Measurements from ENCODE around the gene SCN9A. TPM values are rescaled to one million over a fixed set of nuclear protein-coding genes. Genes with fewer than 3 reads are reported as not detected.
"Not testable (repeated sequence)": the region's sequence is repeated elsewhere in the genome, so short reads cannot be mapped to it uniquely, and the experiment has no call there.

Gene SCN9A
- total RNA-seq, 1 donor from 2014 or later = 1.8 TPM

DNA sequence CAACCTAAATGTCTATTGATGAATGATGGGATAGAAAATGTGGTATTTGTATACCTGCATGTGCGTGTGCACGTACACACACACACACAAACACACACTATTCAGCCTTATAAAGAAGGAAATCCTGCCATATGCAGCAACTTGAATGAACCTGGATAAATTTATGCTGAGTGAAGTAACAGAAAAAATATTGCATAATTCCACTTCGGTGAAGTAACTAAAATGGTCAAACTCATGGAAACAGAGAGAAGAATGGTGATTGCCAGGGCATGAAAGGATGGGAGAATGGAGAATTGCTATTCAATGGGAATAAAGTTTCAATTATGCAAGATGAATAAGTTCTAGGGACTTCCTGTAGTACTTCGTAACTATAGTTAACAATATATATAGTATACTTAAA, 152.4 kb downstream of the SCN9A start:
- intact Hi-C loops (cut with DNase I) = no loop called here
- no peak for ATAC-seq

DNA sequence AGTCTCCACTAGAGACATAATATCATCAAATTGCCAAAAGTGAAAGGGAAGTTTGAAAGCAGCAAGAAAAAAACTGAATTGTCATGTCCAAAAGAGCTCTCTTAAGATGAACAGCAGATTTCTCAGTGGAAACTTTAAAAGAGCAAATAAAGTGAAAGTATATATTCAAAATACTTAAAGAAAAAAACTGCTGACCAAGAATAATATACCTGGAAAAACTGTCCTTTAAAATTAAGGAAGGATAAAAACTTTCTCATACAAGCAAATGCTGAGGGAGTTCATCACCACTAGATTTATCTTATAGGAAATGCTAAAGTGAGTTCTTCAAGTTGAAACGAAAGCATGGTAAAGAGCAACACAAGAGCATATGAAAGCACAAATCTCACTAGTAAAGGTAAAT, 164.7 kb downstream of the SCN9A start:
- DNase-seq (ENCODE audit: missing footprints) = no peak
- intact Hi-C loops (cut with DNase I) = no loop called here
- ATAC-seq = no peak

More for the DNA sequence above, 152.4 kb downstream of the SCN9A start:
- DNase-seq (ENCODE audit: missing footprints) = no peak

DNA sequence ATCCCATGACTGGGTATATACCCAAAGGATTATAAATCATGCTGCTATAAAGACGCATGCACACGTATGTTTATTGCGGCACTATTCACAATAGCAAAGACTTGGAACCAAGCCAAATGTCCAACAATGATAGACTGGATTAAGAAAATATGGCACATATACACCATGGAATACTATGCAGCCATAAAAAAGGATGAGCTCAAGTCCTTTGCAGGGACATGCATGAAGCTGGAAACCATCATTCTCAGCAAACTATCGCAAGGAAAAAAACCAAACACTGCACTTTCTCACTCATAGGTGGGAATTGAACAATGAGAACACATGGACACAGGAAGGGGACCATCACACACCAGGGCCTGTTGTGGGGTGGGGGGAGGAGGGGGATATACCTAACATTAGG, 165.8 kb downstream of the SCN9A start:
- intact Hi-C loops (cut with DNase I); DNase-seq (ENCODE audit: missing footprints); ATAC-seq: not testable (repeated sequence)

GRCh38 chr2:166209367-166209766, 166.4 kb downstream of the SCN9A start:
- intact Hi-C loops (cut with DNase I); ATAC-seq; DNase-seq (ENCODE audit: missing footprints): not testable (repeated sequence)

- DNase-seq (ENCODE audit: missing footprints); intact Hi-C loops (cut with DNase I); ATAC-seq: not testable (repeated sequence)
Observed at GRCh38 chr2:166206153-166206552, 169.6 kb downstream of the SCN9A start.

- no peak for DNase-seq (ENCODE audit: missing footprints)
- ATAC-seq = no peak
- intact Hi-C loops (cut with DNase I) = no loop called here
Observed at GRCh38 chr2:166202778-166203177, 173.0 kb downstream of the SCN9A start.

DNA sequence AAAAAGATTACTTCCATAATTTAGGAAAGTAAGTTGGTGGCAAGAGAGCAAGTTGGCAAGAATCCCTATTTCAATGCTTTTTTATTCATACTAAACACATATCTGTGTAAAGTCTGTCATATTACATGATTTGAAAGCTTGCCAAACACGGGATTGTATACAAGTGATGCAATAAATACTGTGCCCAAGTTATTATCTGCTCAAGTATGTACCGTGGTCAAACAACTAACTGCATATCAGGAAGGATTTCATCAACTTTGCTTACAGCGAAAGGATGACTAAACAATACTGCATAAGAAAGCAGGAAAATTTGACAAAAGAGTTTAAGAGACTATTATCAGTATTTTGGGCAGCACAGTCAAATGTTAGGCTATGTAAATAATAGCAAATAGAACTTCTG, 178.3 kb downstream of the SCN9A start:
- ATAC-seq (no peak), DNase-seq (ENCODE audit: missing footprints) (no peak)
- intact Hi-C loops (cut with DNase I) = no loop called here

DNA sequence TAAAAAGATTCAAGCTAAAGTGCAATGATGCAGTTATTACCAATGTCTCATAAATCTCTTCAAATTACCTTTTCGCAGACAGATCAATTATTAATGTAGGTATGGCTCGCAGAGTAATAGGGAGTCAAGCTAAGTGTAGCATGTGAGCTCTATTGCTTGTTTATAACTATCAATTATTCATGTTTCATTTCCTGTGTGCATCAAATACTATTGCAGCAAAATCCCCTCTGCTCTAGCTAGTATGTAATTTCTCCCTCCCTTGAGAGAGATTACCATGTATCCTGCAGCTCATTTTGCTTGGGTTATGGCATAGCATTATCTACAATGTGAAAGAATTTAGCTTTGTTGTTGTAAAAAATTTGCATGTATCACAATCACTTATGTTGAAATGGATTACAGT, 182.3 kb downstream of the SCN9A start:
- DNase-seq (ENCODE audit: missing footprints) (no peak), ATAC-seq (no peak)
- intact Hi-C loops (cut with DNase I) = no loop called here

DNA sequence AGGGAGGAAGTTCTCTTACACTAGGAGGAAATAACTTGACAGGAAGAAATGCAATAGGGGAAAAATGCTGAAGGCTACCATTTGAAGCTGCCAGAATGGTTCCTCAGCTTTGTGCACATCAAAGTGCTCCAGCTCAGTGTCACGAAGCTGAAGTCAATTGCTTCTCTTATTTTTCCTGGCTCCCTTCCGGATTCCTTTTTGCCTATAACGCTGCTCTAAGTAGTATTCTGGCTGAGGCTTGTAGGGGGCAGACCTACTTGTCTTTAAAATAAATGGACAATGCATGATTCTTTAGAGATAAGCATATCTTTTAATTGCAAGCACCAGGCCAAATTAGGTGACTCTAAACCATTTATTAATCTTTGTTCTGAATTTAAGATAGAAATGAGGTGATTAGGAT, 187.7 kb downstream of the SCN9A start:
- DNase-seq (ENCODE audit: missing footprints) = no peak
- intact Hi-C loops (cut with DNase I) = no loop called here
- no peak for ATAC-seq

- ATAC-seq (no peak), DNase-seq (ENCODE audit: missing footprints) (no peak)
- intact Hi-C loops (cut with DNase I) = loop anchor here (5.0 kb wide), 2 partner anchors 127 to 232 kb away; partner anchors contain the start of gene TTC21B
Observed at GRCh38 chr2:166184789-166185188, 191.0 kb downstream of the SCN9A start.

- DNase-seq (ENCODE audit: missing footprints) (no peak), ATAC-seq (no peak)
- intact Hi-C loops (cut with DNase I) = loop anchor here (5.0 kb wide), 2 partner anchors 124 to 229 kb away; partner anchors contain the start of gene TTC21B
Observed at GRCh38 chr2:166181813-166182154, 194.0 kb downstream of the SCN9A start.

GRCh38 chr2:166180951-166181812, 194.6 kb downstream of the SCN9A start:
- intact Hi-C loops (cut with DNase I) = loop anchor here (5.0 kb wide), 2 partner anchors 124 to 229 kb away; partner anchors contain the start of gene TTC21B
- peak; percentile 68 for DNase-seq (ENCODE audit: missing footprints)
- ATAC-seq = no peak

DNA sequence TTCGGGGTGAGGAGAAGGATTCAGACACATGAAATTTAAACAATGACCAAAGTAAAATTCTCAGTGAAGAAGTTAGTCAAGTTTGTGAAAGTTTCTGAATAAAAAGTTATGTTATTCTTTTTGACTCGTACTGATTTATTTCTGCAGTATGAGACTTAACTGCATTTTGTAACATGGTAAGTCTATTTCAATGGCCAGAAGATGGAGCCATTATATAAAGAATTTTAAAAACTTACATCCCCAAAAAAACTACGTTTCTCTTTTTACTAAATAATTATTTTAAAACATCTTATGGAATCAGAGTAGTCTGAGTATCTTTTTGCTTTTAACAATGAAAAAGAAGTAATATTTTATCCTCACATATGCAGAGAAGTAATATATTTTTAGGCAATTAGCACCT, 196.5 kb downstream of the SCN9A start:
- ATAC-seq = no peak
- intact Hi-C loops (cut with DNase I) = no loop called here

DNA sequence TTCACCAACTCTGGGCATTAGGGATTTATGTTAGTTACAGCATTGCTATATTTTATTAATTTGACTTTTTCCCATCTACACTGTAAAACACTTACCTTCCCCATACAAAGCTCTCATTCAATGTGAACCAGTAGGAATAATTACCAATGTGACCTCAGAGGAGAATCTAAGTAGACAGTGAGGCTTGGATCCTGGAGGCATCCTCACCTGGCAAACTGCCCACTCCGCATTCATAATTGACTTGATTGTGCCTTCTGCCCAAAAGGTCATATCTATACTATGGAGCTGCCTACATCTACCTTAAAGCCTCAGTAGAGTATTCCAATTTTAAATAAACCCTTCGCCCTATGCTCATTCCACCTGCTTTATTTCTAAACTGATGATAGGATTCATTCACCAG, 202.5 kb downstream of the SCN9A start:
- intact Hi-C loops (cut with DNase I) = no loop called here
- DNase-seq (ENCODE audit: missing footprints) (no peak), ATAC-seq (no peak)

More for the DNA sequence above, 196.5 kb downstream of the SCN9A start:
- no peak for DNase-seq (ENCODE audit: missing footprints)

DNA sequence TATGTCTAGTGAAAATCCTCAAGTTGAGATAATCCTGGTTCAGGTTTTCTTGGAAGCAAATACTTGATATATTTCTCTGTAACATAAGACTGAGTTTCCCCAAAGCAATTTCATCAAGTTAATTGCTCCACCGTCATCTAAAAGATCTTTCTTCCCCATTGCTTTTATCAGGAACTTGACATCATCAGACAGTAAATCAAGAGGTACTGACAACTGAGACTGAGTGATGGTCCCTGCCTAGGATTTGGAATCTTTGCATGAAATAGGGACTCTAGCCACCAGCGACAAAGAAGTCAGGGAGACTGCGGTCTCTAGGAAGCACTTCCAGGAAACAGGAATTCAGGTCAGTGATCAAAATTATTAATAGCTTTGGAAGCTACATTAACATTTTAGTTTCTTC, 204.5 kb downstream of the SCN9A start:
- intact Hi-C loops (cut with DNase I) = no loop called here
- DNase-seq (ENCODE audit: missing footprints) (no peak), ATAC-seq (no peak)

DNA sequence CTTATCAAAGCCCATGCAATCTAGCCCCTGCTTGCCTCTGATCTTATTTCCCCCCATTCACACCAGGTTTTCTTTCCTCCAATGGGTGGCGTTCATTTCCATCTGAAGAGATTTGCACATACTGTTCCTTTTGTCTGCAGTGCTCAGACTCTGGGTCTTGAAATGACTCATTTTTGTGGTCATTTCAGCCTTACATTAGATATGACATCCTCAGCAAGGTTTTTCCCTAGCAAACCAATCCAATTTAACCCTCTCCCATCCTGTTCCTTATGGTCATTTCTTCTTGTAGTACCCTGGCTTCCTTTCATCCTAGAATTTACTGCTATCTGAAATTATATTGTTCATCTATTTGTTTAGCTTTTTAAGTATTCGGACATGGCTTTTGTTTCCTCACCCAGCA, 205.4 kb downstream of the SCN9A start:
- ATAC-seq = no peak
- DNase-seq (ENCODE audit: missing footprints) = no peak
- intact Hi-C loops (cut with DNase I) = no loop called here

DNA sequence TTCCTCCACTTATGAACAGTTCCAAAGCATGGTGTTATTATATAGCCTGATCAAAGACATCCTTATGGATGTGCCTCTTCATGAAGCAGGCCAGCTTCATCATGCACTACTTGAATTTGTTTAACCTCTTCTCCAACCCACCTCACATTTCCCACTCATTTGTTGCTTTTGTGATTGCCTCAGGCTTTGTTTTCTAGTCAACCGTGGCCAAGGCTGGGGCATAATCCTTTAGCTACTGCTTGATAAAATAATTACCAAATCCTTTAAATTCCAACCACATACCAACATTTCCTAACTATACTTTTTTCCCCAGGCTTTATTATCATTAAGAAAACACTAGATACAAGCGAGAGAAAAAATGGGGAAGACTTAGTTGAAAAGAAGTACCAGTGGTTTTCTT, 208.3 kb downstream of the SCN9A start:
- ATAC-seq (no peak), DNase-seq (ENCODE audit: missing footprints) (no peak)
- intact Hi-C loops (cut with DNase I) = no loop called here

DNA sequence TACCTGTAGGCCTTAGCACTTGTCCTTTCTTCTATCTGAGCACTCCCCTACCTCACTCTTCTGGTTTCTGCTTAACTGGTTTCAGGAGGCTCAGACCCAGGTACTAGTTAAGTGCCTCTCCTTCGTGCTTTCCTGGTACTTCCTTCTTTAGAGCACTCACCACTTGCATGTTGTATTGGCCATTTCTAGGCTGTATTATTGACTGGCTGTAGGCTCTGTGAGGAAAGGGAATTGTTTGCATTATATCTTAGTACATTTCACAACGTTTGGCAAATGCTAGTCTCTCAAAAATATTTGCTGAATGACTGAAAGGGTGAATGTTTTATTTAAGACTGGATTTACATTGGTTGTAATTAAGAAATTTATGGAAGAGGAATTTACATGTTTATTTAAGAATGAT, 212.0 kb downstream of the SCN9A start:
- intact Hi-C loops (cut with DNase I) = no loop called here
- ATAC-seq = no peak
- DNase-seq (ENCODE audit: missing footprints) = no peak

DNA sequence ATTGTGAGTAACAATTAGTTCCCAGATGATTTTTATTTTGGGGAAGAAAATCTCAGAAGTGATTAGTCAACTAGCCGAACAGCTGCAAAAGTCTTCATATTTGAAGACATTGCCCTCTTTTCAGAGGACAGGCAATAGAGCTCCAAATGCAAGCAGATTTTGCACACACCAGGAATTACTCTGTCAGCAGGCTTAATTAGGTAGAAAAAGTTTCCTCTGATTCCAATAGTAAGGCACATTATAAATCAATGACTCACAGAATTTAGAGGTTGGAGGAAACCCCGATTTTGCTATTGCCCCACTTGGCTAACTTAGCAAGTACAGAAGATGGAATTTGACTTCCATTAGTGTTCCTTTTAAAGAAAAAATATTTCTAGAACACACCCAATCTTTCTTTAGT, 217.2 kb downstream of the SCN9A start:
- ATAC-seq (no peak), DNase-seq (ENCODE audit: missing footprints) (no peak)
- intact Hi-C loops (cut with DNase I) = no loop called here

DNA sequence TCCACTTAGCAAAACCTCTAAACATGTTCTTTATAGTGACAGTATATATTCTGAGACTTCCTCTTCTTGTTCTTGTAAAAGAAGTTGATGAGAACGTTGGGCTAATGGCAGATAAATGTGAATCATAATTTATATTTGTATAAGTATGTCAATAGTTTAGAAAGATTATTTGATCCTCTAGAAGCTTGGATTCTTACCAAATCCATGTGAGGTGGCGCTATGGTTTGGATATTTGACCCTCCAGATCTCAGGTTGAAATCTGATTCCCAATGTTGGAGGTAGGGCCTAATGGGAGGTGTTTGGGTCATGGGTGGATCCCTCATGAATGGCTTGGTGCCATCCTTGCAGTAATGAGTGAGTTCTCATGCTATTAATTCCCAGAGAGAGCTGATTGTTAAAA, 218.2 kb downstream of the SCN9A start:
- no peak for DNase-seq (ENCODE audit: missing footprints)
- intact Hi-C loops (cut with DNase I) = no loop called here
- ATAC-seq = no peak
